Psoas muscle (tissue), 8 donors: ENCODE data around the gene CFAP70. TPM values are rescaled to one million over a fixed set of nuclear protein-coding genes. Genes with fewer than 3 reads are reported as not detected.

Experiments used
- ATAC-seq, 4 donors: fragments of 200-7000 bp; cut with Tn5 transposase; one replicate each; pipeline ENCODE4 v1.9.1; 2020; ENCODE audit warnings: moderate library complexity in 3 of 4, mild to moderate bottlenecking in 2 of 4
- DNase-seq, 2 donors: peaks; one replicate each; pipeline ENCODE4 v3.0.0-alpha.2; 2020
- H3K27ac ChIP-seq: fragments of 200-600 bp; one replicate; pipeline ENCODE4 v1.8.0; 2022
- H3K27me3 ChIP-seq, 3 donors: fragments of 200-600 bp in 1 of 3; one replicate each; pipeline versions ENCODE4 v1.6.1 to v1.8.0; 2013 to 2022; ENCODE audit warnings: low read length in 2 of 3, mild to moderate bottlenecking in 2 of 3, moderate library complexity in 1 of 3; ENCODE audit not compliant: insufficient read depth in 3 of 3
- H3K36me3 ChIP-seq, 2 donors: fragments of 200-600 bp in 1 of 2; one replicate each; pipeline versions ENCODE4 v1.6.1 to v1.8.0; 2013 to 2022; ENCODE audit warnings: low read depth in 1 of 2, mild to moderate bottlenecking in 1 of 2, moderate library complexity in 1 of 2; ENCODE audit not compliant: insufficient read depth in 1 of 2
- H3K4me1 ChIP-seq: fragments of 200-600 bp; one replicate; pipeline ENCODE4 v1.8.0; 2022
- H3K4me3 ChIP-seq: fragments of 200-600 bp; one replicate; pipeline ENCODE4 v1.8.0; 2022; ENCODE audit warnings: mild to moderate bottlenecking
- H3K9me3 ChIP-seq: fragments of 200-600 bp; one replicate; pipeline ENCODE4 v1.8.0; 2022
- CTCF ChIP-seq: fragments of 200-600 bp; IDR thresholded peaks from one replicate; pipeline ENCODE4 v1.8.0; 2022; ENCODE audit warnings: antibody characterized with exemption
- WGBS, 3 donors: extraction: QIAGEN DNeasy Blood & Tissue Kit; methylation state at CpG; one replicate each; pipeline versions ENCODE4 v1.1.6 to v1.1.7; 2013; 5-methylcytosine and 5-hydroxymethylcytosine counted together
- intact Hi-C, 2 donors: fragments of 100-400 bp; cut with DNase I; formaldehyde crosslinking; loops; one replicate each; pipeline versions ENCODE4 v1.11.0 to v1.14.2; 2022
- long read RNA-seq, 2 donors: library from polyadenylated mRNA; unstranded; transcript quantifications; one replicate each; pipeline ENCODE4 v2.0.0, GENCODE V29; 2021
- polyA plus RNA-seq, 3 donors: library from polyadenylated mRNA; stranded (reverse); fragments of 200-250 nt; gene quantifications; one replicate each; pipeline ENCODE4 v1.2.3, GENCODE V29; 2013
- total RNA-seq, 4 donors: library from RNA; stranded (reverse); fragmentation: NEBNext Ultra II Directional in 2 of 4; extraction: Animal tissue kit (Norgen Biotek cat#: 25700) in 2 of 4; gene quantifications; one replicate each; pipeline versions ENCODE4 v1.2.1 to v1.2.4, GENCODE V29; 2021 to 2023
- donor health status: healthy with polysubstance abuse.
- donor health status: DM: no; HTN: no; CAD: no; lungs with moderate emphysema.
- donor health status: Bipolar disorder and iron deficiency.
- donor health status: healthy.
- donor health status: DM: yes; HTN: yes; CAD: no.
- donor health status: DM: no; HTN: no; CAD: no.
- donor health status: DM: no; HTN: no; CAD: no.
- donor health status: DM: yes; HTN: yes; CAD: no.

The CFAP70 gene
- under 1 TPM; 0.38 to 0.86 (median 0.64) TPM for total RNA-seq
- under 1 TPM; 0.08 to 0.83 (median 0.30) TPM for polyA plus RNA-seq
- long read RNA-seq, donor 1, partial matches to known transcripts: 0 of 1 reads
- long read RNA-seq, donor 1, other reads (novel, unspliced or antisense): 1 of 1 reads
- long read RNA-seq, donor 2: 0 reads

- Histone ChIP-seq H3K36me3 (no peaks in the 10 kb centered on the region), H3K27ac (peak within 1 kb of the TSS; percentile 55), H3K4me1 (peaks cover 13% of the 10 kb centered on the region), H3K27me3 (no peaks in the 10 kb centered on the region), H3K9me3 (no peaks in the 10 kb centered on the region), H3K4me3 (peak within 1 kb of the TSS; percentile 99)
- TF ChIP-seq CTCF: no peak
- intact Hi-C loops: no loop called here
- ATAC-seq (peak; percentile 91 to 97 (median 96)), DNase-seq (peak; percentile 87 to 95)
- WGBS, 3 donors: 0 to 1% (median 1%) methylated on average over 45 of the region's 45 CpGs
Measured at GRCh38 chr10:73358331-73359279, at the start of gene CFAP70. TSS of gene CFAP70 (minus strand) at chr10:73358864. CDS start at chr10:73354796, 4,068 bp downstream.

- H3K27me3 ChIP-seq: no peaks in the 10 kb centered on the region
- peaks cover 72% of the 10 kb centered on the region for H3K4me1 ChIP-seq
- DNase-seq (no peak), ATAC-seq (no peak)
- H3K27ac ChIP-seq: no peak overlapping the region
- H3K36me3 ChIP-seq: peaks cover 0 to 14% of the 10 kb centered on the region in 2 donors
- H3K4me3 ChIP-seq: no peak overlapping the region
- TF ChIP-seq CTCF: no peak
- WGBS, 3 donors: 87 to 93% (median 93%) methylated on average over 5 of the region's 5 CpGs
- intact Hi-C loops: no loop called here
- H3K9me3 ChIP-seq: no peaks in the 10 kb centered on the region
Measured at GRCh38 chr10:73408061-73408460, 49.4 kb upstream of the CFAP70 start.

GRCh38 chr10:73407495-73407894 is 48.8 kb upstream of the CFAP70 start:
- ATAC-seq (no peak), DNase-seq (no peak)
- no peaks in the 10 kb centered on the region for H3K27me3 ChIP-seq
- H3K36me3 ChIP-seq: peaks cover 0 to 14% of the 10 kb centered on the region in 2 donors
- WGBS, 3 donors: 79 to 90% (median 86%) methylated on average over 1 of the region's 1 CpG
- no peak for TF ChIP-seq CTCF
- H3K4me3 ChIP-seq: no peak overlapping the region
- no peak overlapping the region for H3K27ac ChIP-seq
- peaks cover 67% of the 10 kb centered on the region for H3K4me1 ChIP-seq
- intact Hi-C loops: loop anchor here in 1 of 2 donors (1.0 kb wide), 1 partner anchor 41 kb away; no protein-coding TSS in a partner anchor
- no peaks in the 10 kb centered on the region for H3K9me3 ChIP-seq

GRCh38 chr10:73406846-73407245 is 48.2 kb upstream of the CFAP70 start:
- no peak for DNase-seq
- Histone ChIP-seq H3K27ac (no peak overlapping the region), H3K36me3 (peaks cover 0 to 14% of the 10 kb centered on the region in 2 donors), H3K27me3 (no peaks in the 10 kb centered on the region), H3K4me1 (peaks cover 62% of the 10 kb centered on the region), H3K9me3 (no peaks in the 10 kb centered on the region), H3K4me3 (no peak overlapping the region)
- WGBS, 3 donors: 88 to 94% (median 92%) methylated on average over 5 of the region's 5 CpGs
- no peak for ATAC-seq
- intact Hi-C loops: loop anchor here in 1 of 2 donors (1.0 kb wide), 1 partner anchor 41 kb away; no protein-coding TSS in a partner anchor
- no peak for TF ChIP-seq CTCF
